Caco-2 (cell line): Measurements from ENCODE around the gene SBSN. TPM values are rescaled to one million over a fixed set of nuclear protein-coding genes. Genes with fewer than 3 reads are reported as not detected.

Source experiments
- BruUV-seq: library from RNA; stranded (reverse); fragments of 400-500 nt; replicated peaks from 2 replicates; lab custom pipeline; 2021; lab: Mats Ljungman, UMichigan
- CTCF ChIA-PET: fragments of 300-600 bp; sonication (Branson Sonifier 250); formaldehyde crosslinking; loops from one replicate; lab custom pipeline; 2022; ENCODE audit warnings: antibody characterized with exemption; lab: Charles Lee
- POLR2A ChIA-PET: fragments of 300-600 bp; sonication (Branson Sonifier 250); formaldehyde crosslinking; loops from one replicate; lab custom pipeline; 2022; ENCODE audit warnings: antibody characterized with exemption; lab: Charles Lee
- DNase-seq, 2 experiments: peaks; one replicate each; pipeline versions ENCODE4 v3.0.0 to v3.0.0-alpha.2; 2020 to 2022
- H3K27me3 ChIP-seq: replicated peaks from 2 replicates; pipeline ENCODE4 v1.6.0; 2011; ENCODE audit warnings: low read length; ENCODE audit not compliant: control insufficient read depth, insufficient read depth
- H3K36me3 ChIP-seq: 2 replicates; pipeline ENCODE4 v1.5.1; 2011; ENCODE audit warnings: low read length; ENCODE audit not compliant: control insufficient read depth, insufficient read depth
- H3K4me1 ChIP-seq: fragments of 250-450 bp; sonication (Bioruptor Pico); 2 replicates; pipeline ENCODE4 v1.5.1; 2020; ENCODE audit warnings: mild to moderate bottlenecking
- H3K4me3 ChIP-seq: 2 replicates; pipeline ENCODE4 v1.5.1; 2011; ENCODE audit warnings: low read depth, mild to moderate bottlenecking, control low read depth, low read length
- H3K9me3 ChIP-seq: fragments of 250-450 bp; sonication (Bioruptor Pico); 2 replicates; pipeline ENCODE4 v1.5.1; 2020; ENCODE audit warnings: mild to moderate bottlenecking, moderate library complexity
- H3K27ac Mint-ChIP-seq: one replicate; pipeline ENCODE4 v1.8.0; 2022; ENCODE audit warnings: mixed read lengths; ENCODE audit not compliant: unreplicated experiment
- H3K27me3 Mint-ChIP-seq: one replicate; pipeline ENCODE4 v1.8.0; 2022; ENCODE audit warnings: mixed read lengths; ENCODE audit not compliant: insufficient read depth, unreplicated experiment
- H3K36me3 Mint-ChIP-seq: one replicate; pipeline ENCODE4 v1.8.0; 2022; ENCODE audit warnings: mild to moderate bottlenecking, mixed read lengths; ENCODE audit not compliant: insufficient read depth, unreplicated experiment
- H3K4me1 Mint-ChIP-seq: one replicate; pipeline ENCODE4 v1.8.0; 2022; ENCODE audit warnings: low read depth, mixed read lengths; ENCODE audit not compliant: unreplicated experiment
- H3K4me3 Mint-ChIP-seq: one replicate; pipeline ENCODE4 v1.8.0; 2022; ENCODE audit warnings: mild to moderate bottlenecking, moderate library complexity, mixed read lengths; ENCODE audit not compliant: unreplicated experiment
- H3K9me3 Mint-ChIP-seq: one replicate; pipeline ENCODE4 v1.8.0; 2022; ENCODE audit warnings: mixed read lengths; ENCODE audit not compliant: unreplicated experiment
- CTCF ChIP-seq, 2 experiments: fragments of 200-600 bp in 1 of 2; IDR thresholded peaks; 1 replicate in 1 of 2; 2 replicates in 1 of 2; pipeline versions ENCODE4 v1.5.1 to v1.8.0; 2011 to 2022; ENCODE audit warnings: antibody characterized with exemption in 1 of 2, control low read depth in 1 of 2, inconsistent platforms in 1 of 2, low read depth in 1 of 2, low read length in 1 of 2, mild to moderate bottlenecking in 1 of 2, moderate library complexity in 1 of 2; ENCODE audit not compliant: insufficient read depth in 1 of 2, severe bottlenecking in 1 of 2, unreplicated experiment in 1 of 2
- intact Hi-C: fragments of 100-400 bp; cut with micrococcal nuclease; formaldehyde crosslinking; loops from one replicate; pipeline ENCODE4 v1.10.0; 2022; ENCODE audit not compliant: unreplicated experiment
- total RNA-seq: library from RNA; stranded (reverse); gene quantifications from 2 replicates; pipeline ENCODE4 v1.2.3, GENCODE V29; 2022

Gene SBSN
- total RNA-seq, 1 experiment from 2014 or later = not detected

GRCh38 chr19:35557539-35558399, 29.7 kb upstream of the SBSN start:
- intact Hi-C loops = no loop called here
- no TSS peak for BruUV-seq
- DNase-seq = peak; percentile 41 to 65

GRCh38 chr19:35556846-35557538, 28.9 kb upstream of the SBSN start:
- Mint-ChIP-seq H3K27me3 (peaks cover 22% of the 10 kb centered on the region), H3K9me3 (no peaks in the 10 kb centered on the region), H3K27ac (no peak overlapping the region), H3K4me3 (no peak overlapping the region), H3K36me3 (peaks cover 5% of the 10 kb centered on the region), H3K4me1 (no peaks in the 10 kb centered on the region)
- ChIA-PET CTCF (interaction anchor here (0.5 to 2.0 kb wide), 3 partner anchors 62 to 412 kb away, joined by 3 to 15 read pairs (median 4); no protein-coding TSS in a partner anchor), POLR2A (no interaction called here)
- BruUV-seq = no TSS peak
- TF ChIP-seq CTCF (IDR thresholded peaks at IDR 0.05; ENCODE audit: insufficient read depth in 1 of 2, low read depth in 1 of 2, low read length in 1 of 2, severe bottlenecking in 1 of 2, unreplicated experiment in 1 of 2) = no peak
- 0 out of 2 replicates have a peak, but pooled peaks cover 3% of the 10 kb centered on the region for H3K9me3 ChIP-seq
- no peak overlapping the region for H3K4me3 ChIP-seq
- intact Hi-C loops = no loop called here
- no peaks in the 10 kb centered on the region for H3K36me3 ChIP-seq
- 0 out of 2 replicates have a peak, but pooled peaks cover 5% of the 10 kb centered on the region for H3K4me1 ChIP-seq
- DNase-seq = no peak
- H3K27me3 ChIP-seq = no peaks in the 10 kb centered on the region

More at GRCh38 chr19:35557539-35558399, 29.7 kb upstream of the SBSN start:
- H3K4me1 Mint-ChIP-seq = no peaks in the 10 kb centered on the region
- Histone ChIP-seq H3K9me3 (0 out of 2 replicates have a peak, but pooled peaks cover 3% of the 10 kb centered on the region), H3K36me3 (no peaks in the 10 kb centered on the region), H3K4me3 (no peak overlapping the region), H3K27me3 (no peaks in the 10 kb centered on the region), H3K4me1 (0 out of 2 replicates have a peak, but pooled peaks cover 5% of the 10 kb centered on the region)
- TF ChIP-seq CTCF (IDR thresholded peaks at IDR 0.05; ENCODE audit: insufficient read depth in 1 of 2, low read depth in 1 of 2, low read length in 1 of 2, severe bottlenecking in 1 of 2, unreplicated experiment in 1 of 2) = no peak
- H3K27me3 Mint-ChIP-seq = peaks cover 28% of the 10 kb centered on the region
- no peak overlapping the region for H3K27ac Mint-ChIP-seq
- no peaks in the 10 kb centered on the region for H3K9me3 Mint-ChIP-seq
- ChIA-PET CTCF (interaction anchor here (0.5 to 0.6 kb wide), 2 partner anchors 40 to 413 kb away, joined by 3 to 6 read pairs; no protein-coding TSS in a partner anchor), POLR2A (no interaction called here)
- peak overlapping the region; percentile 39 for H3K4me3 Mint-ChIP-seq
- peaks cover 5% of the 10 kb centered on the region for H3K36me3 Mint-ChIP-seq

GRCh38 chr19:35556025-35556590, 28.0 kb upstream of the SBSN start:
- no TSS peak for BruUV-seq
- TF ChIP-seq CTCF (IDR thresholded peaks at IDR 0.05; ENCODE audit: insufficient read depth in 1 of 2, low read depth in 1 of 2, low read length in 1 of 2, severe bottlenecking in 1 of 2, unreplicated experiment in 1 of 2) = no peak
- Mint-ChIP-seq H3K4me3 (no peak overlapping the region), H3K27ac (no peak overlapping the region), H3K4me1 (no peaks in the 10 kb centered on the region), H3K27me3 (peaks cover 17% of the 10 kb centered on the region), H3K36me3 (peaks cover 5% of the 10 kb centered on the region), H3K9me3 (no peaks in the 10 kb centered on the region)
- Histone ChIP-seq H3K9me3 (0 out of 2 replicates have a peak, but pooled peaks cover 3% of the 10 kb centered on the region), H3K36me3 (no peaks in the 10 kb centered on the region), H3K27me3 (no peaks in the 10 kb centered on the region), H3K4me3 (no peak overlapping the region), H3K4me1 (0 out of 2 replicates have a peak, but pooled peaks cover 5% of the 10 kb centered on the region)
- CTCF ChIA-PET = interaction anchor here (0.5 to 2.0 kb wide), 3 partner anchors 63 to 137 kb away, joined by 3 to 15 read pairs (median 4); partner anchors contain the start of gene COX6B1
- DNase-seq = no peak
- POLR2A ChIA-PET = interaction anchor here (0.6 kb wide), 1 partner anchor 92 kb away, joined by 3 read pairs; no protein-coding TSS in a partner anchor
- intact Hi-C loops = no loop called here
